ENCODE measurements around the gene MTA1.

The MTA1 gene

DNA sequence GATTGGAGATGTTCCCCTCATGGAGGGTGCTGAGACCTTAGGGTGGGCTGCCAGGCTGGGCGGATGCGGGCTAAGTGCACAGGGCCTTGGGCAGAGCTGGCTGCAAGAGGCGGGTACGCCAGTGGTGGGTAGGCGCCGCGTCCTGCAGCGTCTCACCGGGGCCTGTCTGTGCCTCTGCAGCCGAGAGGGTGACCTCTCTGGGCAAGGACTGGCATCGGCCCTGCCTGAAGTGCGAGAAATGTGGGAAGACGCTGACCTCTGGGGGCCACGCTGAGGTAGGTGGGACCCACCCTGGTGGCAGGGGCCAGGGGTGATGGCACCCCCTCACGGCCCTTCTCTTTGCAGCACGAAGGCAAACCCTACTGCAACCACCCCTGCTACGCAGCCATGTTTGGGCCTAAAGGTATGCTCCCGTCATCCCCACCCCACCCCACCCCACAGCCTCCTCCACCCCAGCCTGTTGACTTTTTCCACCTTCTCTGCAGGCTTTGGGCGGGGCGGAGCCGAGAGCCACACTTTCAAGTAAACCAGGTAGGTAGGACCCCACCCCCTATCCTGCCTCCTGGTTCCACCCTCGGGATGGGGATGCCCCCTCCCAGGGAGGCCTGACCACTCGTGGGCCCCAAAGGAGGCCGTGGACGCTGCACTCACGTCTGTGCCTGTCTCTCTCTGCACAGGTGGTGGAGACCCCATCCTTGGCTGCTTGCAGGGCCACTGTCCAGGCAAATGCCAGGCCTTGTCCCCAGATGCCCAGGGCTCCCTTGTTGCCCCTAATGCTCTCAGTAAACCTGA is 68.6 kb downstream of the MTA1 start:
- no peak for DNase-seq (ENCODE audit: low read depth in 2 of 2)

DNA sequence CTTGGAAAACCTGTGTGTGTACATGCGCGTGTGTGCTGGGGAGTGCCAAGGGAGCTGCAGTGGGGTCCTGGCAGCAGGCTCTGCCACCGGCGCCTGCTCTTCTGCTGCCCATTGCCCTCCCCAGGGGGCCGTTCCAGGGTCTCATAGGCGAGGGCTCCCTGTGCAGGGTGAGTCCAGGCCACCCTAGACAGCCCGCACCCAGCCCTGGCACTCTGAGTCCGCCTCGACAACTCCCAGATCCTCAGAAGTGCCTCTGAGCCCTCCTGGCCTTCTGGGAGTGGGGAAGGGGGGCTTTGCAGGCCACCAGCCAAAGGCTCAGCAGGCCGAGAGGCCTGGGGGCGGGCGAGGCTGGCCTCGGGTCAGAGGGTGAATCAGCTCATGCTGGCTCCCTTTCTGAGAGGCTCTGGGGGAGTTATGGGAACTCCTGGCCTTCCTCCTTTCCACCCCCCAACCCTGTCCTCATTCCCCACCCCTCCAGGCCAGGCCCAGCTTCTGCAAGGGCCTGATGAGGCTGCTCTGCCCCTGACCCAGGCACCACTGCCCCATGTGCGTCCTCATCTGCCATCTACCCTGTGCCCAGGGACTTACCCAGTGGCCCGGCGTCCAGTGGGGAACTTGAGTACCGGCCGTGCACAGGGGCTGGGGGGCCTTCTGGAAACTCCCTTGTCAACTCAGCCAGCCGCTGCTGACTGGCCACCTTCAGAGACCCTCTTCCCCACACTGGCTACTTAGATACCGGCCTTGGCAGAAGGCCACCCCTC is 69.3 kb downstream of the MTA1 start:
- no peak for DNase-seq (ENCODE audit: low read depth in 2 of 2)

DNA sequence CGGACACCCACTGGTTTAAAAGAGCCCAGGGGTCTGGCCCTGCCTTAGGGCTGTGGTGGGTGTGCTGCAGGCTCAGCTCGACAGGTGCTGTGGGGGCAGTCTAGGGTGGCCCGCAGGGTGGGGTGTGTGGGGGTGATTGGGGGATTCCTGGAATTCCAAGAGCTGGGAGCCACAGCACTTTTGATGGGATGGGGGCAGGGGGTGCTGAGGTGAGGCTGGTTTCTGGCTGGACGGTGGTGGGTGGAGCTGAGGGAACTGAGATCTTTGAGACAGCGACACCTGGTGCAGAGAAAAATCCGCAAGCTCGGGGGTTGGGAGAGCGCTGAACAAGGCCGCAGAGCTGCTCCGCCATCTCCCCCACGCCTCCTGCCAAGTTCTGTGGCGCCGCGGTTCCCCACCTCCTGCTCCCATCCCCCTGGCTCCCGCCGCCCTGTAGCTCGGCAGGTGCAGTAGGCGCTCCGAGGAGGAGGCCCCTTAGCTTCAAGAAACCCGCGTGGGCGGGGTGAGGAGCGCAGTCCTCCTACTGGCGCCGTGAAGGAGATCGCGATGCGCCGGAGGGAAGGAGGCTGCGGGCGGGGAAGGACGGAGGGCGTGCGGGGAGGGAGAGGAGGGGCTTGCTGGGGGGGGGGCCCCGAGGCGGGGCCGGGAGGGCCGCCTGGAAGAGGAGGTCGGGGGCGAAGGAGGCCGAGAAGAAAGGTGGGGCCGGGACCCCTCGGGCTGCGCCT is 70.1 kb downstream of the MTA1 start:
- DNase-seq (ENCODE audit: low read depth in 2 of 2) = peak; percentile 63 to 80

DNA sequence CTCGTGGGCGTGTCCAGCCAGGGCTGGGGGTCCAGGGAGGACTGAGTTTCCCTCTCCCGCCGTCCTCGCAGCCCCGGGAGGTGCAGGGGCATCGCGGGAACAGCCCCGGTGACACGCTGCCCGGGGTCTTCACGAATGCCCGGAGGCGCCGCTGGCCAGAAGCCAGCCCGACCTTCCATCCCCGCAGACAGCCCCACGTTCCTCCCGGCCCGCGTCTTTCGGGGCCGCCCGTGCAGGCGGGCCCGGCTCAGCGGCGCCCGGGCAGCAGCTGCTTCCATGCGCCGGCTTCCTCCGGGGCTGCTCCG is 70.6 kb downstream of the MTA1 start:
- no peak for DNase-seq (ENCODE audit: low read depth in 2 of 2)

DNA sequence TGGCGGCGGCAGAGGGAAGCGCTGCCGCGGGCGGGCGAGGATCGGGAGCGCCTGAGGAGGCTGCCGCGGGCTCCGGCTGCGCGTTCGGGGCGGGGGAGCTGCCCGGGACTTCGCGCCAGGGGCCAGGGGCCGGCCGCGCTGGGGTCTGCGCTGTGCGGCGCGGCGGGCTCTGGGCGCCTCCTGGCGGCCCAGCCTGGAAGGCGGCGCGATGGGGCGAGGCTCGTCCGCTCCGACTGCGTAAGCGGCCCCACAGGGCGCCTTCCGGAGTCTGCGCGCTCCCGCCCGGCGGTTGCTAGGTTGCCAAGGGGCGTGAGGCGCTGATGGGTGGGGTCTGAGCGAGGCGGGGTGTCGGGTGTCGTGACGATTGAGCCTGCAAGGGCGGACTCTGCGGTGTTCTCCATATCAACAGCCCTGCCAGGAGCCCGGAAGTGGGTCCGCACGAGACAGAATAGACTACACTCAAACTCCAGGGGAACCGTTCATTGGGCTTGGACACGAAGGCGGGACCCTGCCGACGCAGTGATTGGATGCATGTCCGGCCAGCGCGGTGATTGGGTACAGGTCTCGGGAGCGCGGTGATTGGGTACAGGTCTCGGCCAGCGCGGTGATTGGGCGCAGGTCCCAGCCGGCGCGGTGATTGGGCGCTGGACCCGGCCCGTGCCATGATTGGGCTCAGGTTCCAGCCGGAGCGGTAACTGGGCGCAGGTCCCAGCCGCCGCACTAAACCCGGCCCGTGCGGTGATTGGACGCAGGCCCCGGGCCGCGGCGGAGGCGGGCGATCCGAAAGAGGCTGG is 71.1 kb downstream of the MTA1 start, which contains the start of gene TEDC1:
TEDC1 (plus strand) TSS at position 675 of the 794 bp plus-strand sequence. CDS start 130 bp downstream, outside the sequence.
- peak; percentile 98 to 99 for DNase-seq (ENCODE audit: low read depth in 2 of 2)

DNA sequence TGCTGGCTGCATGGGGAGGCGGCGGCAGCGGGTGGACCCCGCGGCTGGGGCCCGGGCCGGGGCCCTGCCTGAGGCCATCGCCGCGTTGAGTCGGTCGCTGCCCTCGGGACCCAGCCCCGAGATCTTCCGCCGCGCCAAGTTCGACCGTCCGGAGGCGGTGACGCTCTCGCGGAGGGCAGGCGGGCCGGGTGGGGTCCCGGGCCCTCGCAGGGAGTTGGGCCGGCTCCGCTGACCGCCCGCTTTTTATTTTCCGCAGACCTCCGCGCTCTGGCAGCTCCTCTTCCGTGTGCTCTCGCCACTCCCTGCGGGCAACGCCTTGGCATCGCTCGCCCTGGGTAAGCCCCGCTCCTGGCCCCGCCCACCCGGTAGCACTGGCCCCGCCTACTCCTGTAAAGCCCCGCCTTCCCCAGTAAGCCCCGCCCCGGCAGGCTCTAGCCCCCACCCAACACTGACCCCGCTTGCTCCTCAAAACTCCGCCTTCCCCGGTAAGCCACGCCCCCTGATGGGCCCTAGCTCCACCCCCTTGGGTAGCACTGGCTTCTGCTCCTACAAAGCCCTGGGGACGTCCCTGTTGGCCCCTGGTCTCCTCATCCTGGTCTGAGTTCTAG is 71.8 kb downstream of the MTA1 start:
- DNase-seq (ENCODE audit: low read depth in 2 of 2) = peak; percentile 78 to 92

DNA sequence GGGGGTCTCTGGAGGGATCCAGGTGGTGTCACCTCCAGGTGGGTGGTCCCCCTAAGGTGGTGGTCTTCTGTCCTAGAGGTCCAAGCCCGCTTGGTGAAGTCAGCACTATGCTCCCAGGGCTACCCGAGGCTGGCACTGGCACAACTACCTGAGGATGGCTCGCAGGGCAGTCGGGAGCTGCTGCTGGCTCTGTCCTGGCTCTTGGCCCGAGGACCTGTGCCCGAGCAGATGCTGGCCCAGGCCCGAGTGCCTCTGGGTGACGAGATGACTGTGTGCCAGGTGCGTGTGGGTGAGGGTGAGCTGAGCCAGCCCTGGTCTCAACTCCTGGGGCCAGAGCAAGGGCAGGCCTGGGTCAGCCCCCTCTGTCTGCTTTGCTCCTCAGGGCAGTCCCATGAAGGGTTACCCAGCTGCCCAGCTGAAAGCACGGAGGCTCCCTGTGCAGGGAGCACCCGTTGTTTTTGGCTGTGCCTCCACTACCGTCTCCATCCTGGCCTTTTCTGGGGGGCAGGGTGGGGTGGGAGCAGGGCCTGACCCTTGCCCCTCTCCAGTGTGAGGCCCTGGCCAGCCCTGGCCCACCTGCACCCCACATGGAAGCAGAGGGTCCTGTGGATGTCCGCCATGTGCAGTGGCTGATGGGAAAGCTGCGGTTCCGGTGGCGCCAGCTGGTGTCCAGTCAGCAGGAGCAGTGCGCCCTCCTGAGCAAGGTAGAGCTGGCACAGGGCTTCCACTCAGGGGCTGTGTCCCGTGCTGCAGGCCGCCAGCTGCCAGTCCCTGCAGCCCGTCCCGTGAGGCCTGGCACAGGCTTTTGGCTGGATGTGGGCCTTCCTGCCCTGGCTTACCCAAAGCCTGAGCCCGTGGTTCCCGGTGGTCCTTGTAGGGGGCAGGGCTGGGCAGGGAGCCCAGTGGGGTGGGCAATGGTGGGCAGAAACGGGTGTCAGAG is 72.7 kb downstream of the MTA1 start:
- DNase-seq (ENCODE audit: low read depth in 2 of 2) = no peak

DNA sequence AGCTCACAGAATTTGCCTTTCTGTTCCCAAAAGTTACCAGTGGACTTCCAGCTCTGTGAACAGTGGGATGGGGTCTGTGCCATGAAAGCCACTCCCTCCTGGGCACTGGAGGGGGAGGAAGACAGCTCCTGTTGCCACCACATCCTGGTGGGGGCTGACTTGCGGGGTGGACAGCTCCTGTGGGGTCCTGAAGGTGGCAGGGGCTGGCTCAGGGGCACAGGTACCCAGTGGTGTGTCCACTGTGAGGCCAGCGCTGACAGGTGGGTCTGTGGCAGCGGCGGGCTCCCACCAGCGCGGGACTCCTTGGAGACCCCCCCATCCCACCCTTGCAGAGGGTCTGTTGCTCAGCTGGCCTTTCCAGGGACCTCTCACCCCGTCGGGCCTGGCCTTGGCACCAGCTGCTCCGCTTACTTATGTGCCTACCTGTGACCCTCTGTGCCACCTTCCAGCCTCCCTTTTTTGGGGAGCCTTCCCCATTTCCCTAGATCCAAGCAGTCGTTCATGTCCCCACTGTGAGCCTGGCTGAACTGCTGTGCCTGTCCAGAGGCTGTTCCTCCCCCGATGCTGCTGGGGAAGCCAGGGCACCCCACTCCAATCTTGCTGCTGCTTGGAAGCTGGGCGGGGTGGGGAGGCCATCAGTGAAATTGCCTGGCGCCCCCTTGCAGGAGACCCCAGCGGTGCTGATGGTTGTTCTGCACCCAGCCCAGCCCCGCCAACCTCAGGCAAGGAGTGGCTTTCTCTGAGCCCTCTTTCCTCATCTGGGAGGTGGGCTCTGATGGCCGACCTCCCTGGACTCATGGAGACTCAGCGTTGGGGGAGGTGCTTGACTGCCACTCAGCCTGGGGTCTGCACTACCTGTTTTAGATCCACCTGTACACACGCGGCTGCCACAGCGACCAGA is 73.6 kb downstream of the MTA1 start:
- no peak for DNase-seq (ENCODE audit: low read depth in 2 of 2)

DNA sequence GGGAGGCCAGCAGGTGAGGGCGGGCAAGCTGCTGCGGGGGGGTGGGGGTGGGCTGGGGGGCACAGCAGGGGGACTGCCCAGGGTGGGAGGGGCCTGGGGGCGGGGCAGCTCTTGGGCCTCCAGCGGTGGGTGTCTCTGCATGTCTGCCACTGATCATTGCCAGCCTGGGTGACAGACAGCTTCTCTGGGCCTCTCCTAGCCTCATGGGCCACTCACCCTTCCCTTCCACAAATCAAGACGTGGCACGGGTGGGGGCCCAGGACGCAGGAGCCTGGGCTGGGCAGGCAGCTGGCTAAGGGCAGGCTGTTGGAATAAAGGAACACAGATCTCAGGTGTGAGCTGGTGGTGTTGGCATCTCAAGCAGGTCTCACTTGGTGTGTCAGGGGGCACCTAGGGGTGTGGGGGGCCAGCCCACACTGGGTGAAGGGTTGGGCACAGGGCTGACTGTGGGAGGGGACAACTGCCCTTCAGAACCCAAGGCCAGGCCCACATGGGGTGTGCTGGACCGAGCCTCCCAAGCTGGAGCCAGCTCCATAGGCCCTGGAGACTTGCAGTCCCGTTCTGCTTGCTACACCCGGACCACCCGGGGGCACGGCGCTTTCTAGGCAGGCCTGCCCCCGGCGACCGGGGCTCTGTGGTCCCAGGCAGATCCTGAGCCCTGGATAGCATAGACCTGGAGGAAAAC is 74.4 kb downstream of the MTA1 start:
- DNase-seq (ENCODE audit: low read depth in 2 of 2) = no peak

DNA sequence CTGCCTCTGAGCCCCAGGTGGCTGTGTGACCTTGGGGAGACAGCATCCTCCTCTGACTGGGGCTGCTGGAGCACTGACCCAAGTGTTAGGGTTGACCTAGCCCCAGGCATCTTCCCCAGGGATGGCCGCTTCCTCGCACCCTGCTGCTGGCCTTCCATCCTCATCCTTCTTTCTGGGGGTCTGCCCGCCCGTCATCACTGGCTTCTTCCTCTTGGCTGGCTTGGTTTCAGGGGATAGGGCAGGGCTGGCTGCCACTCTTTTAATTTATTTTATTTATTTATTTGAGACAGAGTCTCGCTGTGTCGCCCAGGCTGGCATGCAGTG is 74.9 kb downstream of the MTA1 start:
- no peak for DNase-seq (ENCODE audit: low read depth in 2 of 2)

DNA sequence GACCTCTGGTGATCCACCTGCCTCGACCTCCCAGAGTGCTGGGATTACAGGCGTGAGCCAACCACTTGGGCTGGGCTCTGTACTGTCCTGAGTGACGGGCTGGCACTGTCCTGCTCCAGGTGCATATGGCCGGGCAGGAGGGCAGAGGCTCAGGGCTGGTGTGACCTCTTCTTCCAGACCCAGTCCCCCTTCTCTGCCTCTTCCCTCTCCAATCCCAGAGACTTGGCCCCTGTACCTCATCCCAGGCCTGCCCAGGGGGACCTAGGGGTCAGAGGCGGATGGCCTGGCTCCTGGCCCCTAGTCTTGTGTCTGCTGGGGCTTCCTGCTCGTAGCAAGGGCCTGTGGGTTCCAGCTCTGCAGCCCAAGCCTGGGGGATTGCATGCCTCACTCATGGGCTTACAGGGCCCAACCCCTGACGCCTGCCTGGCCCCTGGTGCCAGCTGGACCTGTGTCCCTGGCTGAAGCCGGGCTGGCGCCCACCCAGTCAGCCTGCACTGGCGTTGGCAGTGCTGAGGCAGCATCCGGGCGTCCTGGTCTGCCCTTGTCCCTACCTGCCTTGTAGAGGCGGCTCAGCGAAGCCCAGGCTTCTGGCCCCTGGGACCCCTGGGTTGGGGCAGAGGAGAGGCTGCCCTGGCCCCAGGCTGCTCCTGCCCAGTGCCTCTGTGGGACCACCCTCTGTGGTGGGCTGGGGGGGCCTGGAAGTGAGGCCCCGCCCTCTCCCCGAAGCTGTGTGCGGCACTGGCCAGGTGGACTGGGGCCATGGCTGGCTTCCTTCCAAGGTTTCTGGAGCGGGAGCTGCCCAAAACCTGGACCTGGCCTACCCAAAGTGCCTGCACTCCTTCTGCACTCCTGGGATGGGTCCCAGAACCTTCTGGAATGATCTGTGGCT is 75.7 kb downstream of the MTA1 start:
- DNase-seq (ENCODE audit: low read depth in 2 of 2) = no peak

DNA sequence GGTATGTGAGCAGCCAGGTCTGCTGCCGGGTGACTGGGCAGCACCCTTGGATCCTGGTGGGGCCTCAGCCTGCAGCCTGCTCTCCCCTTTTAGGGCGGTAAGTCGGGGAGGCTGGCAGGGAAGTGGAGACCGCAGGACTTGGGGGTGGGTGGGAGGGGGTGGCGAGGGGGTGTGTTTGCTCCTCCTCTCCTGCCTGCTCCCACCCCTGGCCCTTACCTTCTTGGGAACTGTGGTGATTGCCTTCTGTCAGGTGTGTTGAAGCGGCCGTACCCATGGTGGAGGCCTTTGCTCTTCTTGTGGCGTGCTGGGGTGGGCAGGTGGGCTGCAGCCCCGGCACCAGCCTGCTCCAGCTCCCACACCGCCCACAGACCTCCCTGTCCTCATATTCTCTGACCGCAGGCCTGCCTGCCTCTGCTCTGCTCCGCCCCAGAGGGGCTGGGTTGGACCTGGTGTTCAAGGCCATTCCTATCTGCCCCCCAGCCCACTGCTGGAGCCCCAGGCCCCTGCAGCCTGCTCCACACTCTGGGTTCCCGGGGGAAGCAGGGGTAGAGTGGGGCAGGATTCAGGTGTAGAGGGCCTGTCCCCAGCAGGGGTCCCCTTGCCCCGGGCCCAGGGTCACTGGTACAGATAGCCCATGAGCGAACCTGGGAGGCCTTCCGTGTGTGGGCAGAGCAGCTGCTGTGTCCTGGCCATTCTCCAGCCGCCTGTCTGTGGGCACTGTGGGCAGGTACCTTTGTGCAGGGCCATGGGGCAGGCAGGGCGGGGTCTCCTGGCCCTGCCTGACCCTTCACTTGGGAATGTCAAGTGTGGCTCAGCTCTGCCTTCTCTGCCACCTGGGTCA is 76.6 kb downstream of the MTA1 start:
- DNase-seq (ENCODE audit: low read depth in 2 of 2) = no peak

DNA sequence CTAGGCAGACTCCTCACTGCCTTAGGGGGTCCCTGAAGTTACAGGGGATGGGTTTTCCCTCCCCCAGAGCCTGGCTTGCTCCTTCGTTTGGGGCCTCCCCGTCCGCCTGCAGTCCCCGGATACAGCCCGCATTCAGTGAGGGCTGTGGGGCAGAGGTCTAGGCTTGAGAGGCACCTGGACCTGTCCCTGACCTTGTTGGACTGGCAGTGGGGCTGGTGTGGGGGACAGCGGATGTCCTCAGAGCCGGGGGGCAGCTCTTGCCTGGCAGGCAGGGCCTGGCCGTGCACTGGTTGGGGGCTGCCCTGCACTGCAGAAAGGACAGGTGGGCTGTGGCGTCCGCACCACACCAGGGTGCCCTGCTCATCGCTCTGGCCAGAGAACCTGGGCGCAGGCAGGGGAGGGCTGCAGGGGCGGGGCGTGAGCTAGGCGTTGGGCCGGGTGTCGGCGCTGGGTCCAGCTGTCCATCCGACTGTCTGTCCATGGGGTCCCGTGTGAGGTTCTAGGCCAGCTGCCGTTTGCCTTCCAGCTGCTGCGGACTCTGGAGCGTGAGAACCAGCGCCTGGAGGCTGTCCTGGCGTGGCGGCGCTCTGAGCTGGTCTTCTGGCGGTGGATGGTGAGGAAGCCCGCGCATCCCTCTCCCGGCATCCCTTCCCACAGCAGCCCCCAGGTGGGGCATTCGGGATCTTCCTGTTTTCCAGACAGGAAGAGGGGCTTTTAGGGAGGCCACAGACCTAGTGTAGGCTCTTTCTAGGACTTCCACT is 77.4 kb downstream of the MTA1 start:
- DNase-seq (ENCODE audit: low read depth in 2 of 2) = no peak

DNA sequence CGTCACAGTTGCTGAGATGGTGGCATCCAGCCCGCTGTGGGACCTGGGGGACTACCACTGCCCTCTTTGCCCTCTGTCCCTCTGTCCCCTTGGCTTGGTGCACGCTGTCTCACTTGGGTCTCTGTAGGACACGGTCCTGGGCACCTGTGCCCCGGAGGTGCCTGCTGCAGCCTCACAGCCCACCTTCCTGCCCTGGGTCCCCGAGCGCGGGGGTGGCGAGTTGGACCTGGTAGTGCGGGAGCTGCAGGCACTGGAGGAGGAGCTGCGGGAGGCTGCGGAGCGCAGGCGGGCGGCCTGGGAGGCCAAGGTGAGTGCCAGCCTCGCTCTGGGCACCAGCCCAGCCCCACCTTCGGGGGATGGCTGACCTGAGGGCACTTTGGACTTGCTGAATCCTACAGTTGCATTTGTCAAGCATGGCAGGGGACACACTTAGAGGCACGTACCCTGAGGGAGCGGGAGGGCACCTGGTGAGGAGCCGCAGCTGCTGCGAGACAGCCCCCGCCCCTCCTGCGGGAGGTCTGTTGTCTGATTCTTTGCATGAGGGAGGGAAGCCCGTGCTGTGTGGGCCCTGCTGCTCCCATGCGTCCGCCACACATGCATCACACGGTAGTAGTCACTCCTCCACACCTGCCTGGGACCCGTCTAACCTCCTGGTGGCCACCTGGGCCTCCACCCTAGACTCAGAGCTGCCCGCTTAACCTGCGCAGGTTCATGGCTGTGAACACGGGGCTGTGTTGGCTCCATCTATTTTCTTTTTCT is 78.2 kb downstream of the MTA1 start:
- DNase-seq (ENCODE audit: low read depth in 2 of 2) = no peak

Data from stimulated activated CD4-positive, alpha-beta T cell treated with anti-CD3 and anti-CD28 coated beads, Interleukin-12 subunit alpha, Interleukin-12 subunit beta, amount 100 ng/mL, for 24 hours (primary cell).